ENCODE results near the gene TTLL12.

The TTLL12 gene

GRCh38 chr22:43199541-43199940, 12.6 kb upstream of the TTLL12 start:
- no peak for DNase-seq (ENCODE audit: low spot score)

DNA sequence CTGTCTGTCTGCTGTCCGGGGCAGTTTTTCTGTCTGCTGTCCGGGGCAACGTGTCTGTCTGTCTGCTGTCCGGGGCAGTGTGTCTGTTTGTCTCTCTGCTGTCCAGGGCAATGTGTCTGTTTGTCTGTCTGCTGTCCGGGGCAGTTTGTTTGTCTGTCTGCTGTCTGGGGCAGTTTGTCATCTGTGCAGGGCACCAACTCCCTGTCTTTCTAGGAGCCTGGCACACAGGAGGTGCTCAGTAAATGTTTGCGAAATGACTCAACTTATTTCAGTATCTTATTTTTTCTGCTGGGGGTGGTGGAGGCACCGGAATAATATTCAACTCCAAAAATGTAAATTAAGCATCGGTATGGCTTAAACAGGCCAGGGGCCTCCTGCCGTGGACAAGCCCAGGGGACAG, 12.0 kb upstream of the TTLL12 start:
- DNase-seq (ENCODE audit: low spot score) = no peak

- DNase-seq (ENCODE audit: low spot score) = no peak
Measured at GRCh38 chr22:43198126-43198525, 11.2 kb upstream of the TTLL12 start.

DNA sequence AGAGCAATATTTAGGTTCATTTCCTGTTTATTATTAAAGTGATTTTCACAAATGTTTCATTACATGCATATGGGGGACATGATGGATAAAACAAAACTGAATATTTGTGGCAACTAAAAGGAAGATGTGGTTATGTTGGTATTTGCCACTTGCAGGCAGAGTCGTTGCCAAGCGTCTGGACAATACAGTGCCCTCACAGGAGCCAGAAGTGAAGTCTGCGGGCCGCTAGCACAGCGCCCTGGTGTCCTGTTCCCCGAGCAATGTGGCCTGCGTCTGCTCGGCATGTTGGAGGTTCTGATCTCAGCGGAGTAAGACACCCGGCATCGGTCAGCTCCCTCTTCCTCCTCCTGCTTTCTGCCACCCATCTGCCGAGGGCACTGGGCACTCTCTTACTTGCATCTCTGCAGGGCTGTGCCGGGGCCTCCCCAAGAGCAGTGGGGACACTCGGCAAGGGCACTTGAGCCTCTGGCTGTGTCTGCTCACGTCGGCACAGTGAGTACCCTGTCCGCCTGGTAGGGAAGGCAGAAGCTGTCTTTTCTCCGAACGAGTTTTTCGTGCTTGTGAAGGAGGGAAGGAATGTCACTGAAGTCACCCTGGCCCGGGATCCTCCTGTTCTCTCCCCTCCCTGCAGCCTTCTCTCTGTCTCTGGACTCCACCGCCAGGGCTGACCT, 10.5 kb upstream of the TTLL12 start:
- DNase-seq (ENCODE audit: low spot score) = no peak

- no peak for DNase-seq (ENCODE audit: low spot score)
Measured at GRCh38 chr22:43191831-43192230, 4.9 kb upstream of the TTLL12 start.

DNA sequence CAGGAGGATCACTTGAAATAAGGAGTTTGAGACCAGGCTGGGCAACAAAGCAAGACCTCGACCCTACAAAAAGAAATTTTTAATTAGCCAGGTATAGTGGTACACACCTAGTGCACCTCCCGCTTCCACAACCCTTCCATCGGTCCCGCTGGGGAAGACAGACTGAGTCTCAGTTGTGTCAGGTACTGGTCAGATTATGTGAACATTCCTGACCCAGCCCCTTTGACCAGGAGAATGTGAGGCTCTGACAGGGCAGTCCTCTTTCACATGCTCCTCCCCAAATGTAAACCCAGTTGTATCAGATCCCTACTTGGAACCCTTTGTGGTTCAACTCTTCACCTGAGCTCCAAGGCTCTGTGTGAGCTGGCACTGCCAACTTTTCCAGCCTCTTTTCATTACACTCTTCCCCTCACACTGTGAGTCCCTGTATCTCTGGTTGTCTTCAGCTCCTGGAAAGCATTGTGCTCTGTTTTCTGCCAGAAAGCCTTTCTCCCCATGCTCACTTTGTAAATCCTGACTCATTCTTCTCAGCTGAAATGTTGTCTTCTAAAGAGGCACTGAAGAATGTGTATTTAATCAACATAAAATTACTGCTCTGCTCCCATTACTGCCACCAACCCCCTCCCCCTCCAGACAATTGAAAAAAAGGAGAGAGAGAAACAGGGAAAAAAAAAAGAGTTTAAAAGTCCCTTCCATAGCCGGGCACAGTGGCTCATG, 2.1 kb upstream of the TTLL12 start:
- no peak for DNase-seq (ENCODE audit: low spot score)

- peak; percentile 89 for DNase-seq (ENCODE audit: low spot score)
Measured at GRCh38 chr22:43187171-43188099, 501 bp upstream of the TTLL12 start.

DNA sequence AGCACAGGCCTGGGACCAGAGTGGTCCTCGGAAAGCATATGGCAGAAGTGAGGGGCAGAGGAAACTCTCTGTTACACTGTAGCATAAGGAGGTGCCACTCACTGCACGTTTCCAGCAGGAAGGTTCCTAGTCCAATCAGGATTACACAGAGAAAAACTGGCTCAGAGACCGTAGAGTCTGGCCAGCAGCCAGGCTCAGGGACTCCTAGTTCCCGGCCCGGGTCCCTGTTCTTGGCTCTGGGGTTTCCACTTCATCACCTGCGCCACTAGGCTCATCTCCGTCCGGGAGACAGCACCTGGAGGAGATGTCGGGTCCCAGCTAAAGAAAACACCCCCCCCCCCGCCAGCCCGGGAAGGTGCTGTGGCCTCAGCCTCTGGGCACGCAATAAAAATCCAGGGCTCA, 1.1 kb downstream of the TTLL12 start:
- DNase-seq (ENCODE audit: low spot score) = peak; percentile 29

GRCh38 chr22:43183496-43184277, 3.2 kb downstream of the TTLL12 start:
- no peak for DNase-seq (ENCODE audit: low spot score)

GRCh38 chr22:43182726-43183125, 4.2 kb downstream of the TTLL12 start:
- DNase-seq (ENCODE audit: low spot score) = no peak

GRCh38 chr22:43182118-43182517, 4.8 kb downstream of the TTLL12 start:
- no peak for DNase-seq (ENCODE audit: low spot score)

GRCh38 chr22:43181321-43182076, 5.4 kb downstream of the TTLL12 start:
- DNase-seq (ENCODE audit: low spot score) = no peak

DNA sequence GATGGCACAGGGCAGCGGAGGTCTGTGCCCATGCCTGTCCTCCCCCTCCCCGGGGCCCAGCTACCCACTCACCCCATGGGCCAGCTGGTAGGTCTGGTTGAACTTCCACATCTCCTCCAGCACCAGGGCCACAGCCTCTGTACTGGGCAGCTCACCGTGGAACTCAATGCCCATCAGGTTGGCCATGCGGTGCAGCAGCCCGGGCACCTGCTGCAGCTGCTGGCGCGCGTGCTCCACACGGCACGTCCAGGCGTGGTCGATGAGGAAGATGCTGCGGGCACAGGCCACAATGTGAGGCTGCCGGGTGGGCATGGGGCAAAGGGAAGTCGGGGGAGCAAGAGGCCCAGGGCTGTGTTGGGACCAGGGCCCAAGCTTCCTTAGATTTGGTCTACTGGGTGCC, 6.3 kb downstream of the TTLL12 start:
- no peak for DNase-seq (ENCODE audit: low spot score)

GRCh38 chr22:43179911-43180195, 7.1 kb downstream of the TTLL12 start:
- DNase-seq (ENCODE audit: low spot score) = no peak

- DNase-seq (ENCODE audit: low spot score) = no peak
Measured at GRCh38 chr22:43179146-43179910, 7.6 kb downstream of the TTLL12 start.

DNA sequence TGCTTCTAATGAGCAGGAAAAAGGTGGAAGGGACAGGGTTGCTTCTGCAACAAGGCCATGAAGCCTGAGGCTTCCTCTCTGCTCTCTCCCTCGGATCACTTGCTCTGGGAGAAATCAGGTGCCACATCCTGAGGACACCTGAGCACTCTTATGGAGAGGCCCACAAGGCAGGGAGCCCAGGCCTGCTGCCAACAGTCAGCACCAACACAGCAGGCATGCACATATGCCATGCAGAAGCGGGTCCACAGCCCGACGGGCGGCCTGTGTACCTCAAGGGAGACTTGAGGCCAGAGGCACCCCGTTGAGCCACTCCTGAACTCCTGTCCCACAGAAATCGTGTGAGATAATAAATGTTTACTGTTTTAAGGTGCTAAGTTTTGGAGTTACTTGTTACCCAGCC, 9.5 kb downstream of the TTLL12 start:
- no peak for DNase-seq (ENCODE audit: low spot score)

DNA sequence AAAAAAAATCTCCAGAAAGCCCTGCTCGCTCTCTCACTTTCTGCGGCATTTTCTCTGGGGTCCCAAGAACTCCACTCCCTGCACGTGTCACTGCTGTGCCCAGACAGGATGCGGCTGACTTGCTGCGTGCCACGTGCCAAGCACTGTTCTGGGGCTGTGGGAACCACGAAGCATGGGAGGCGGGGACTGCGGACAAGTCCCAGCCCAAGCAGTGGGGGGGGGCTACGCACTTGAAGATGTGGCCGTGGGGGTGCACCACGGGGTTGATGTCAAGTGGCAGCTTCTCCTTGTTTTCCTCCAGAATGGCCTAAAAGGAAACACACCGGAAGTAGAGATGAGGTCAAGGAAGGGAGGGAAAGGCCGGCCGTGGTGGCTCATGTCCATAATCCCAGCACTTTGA, 10.8 kb downstream of the TTLL12 start:
- no peak for DNase-seq (ENCODE audit: low spot score)

DNA sequence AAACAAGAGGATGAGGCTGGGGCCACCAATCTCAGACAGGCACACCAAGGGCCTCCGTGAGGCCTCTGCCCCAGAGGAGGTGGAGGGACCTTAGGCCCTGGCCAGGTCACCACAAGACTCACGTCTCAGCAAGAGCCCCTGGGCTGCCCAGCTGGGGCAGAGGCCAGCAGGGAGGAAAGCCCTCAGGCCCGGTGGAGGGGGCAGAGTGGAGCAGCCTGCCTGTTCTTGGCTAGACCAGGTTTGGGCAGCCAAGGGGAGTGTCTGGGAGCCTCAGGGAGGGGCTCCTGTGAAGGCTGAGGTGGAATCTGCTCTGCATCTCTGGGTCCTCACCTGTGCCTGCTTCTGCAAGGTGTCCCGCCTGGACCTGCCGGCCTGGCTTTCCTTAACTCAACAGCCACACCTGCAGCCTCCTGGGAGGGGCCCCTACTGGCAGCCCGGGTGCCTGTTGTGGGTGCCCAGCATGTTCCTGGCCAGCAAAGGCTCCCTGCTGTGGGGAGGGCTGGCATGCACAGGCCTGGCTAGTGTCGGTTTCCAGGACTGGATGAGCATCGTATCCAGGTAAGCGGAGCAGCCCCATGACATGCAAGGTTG, 11.9 kb downstream of the TTLL12 start:
- DNase-seq (ENCODE audit: low spot score) = no peak

- DNase-seq (ENCODE audit: low spot score) = no peak
Measured at GRCh38 chr22:43173976-43174720, 12.8 kb downstream of the TTLL12 start.

DNA sequence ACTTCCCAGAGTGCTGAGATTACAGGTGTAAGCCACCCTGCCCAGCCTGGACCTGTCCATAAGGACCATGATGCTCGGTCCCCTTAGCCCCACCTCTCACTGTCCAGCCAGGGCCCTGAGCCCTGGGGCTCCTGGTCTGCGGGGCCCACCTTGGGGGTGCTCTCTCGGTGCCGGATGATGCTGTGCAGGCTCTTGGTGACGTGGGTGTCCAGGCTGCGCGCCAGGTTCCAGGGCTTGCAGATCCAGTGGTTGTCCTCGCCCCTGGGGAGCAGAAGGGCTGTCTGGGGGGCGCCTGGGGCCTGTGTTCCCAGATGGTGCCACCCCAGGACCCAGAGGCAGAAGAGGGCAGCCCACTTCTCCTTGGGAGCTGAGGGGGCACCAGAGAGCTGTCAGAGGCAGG, 13.4 kb downstream of the TTLL12 start:
- no peak for DNase-seq (ENCODE audit: low spot score)

Data from pons (tissue), 1 donor.